Osteoblast (primary cell): Measurements from ENCODE around the gene TMEM236. TPM values are rescaled to one million over a fixed set of nuclear protein-coding genes. Genes with fewer than 3 reads are reported as not detected.

Experiments
- DNase-seq: peaks from one replicate; pipeline ENCODE4 v3.0.0; 2011; ENCODE audit warnings: low spot score, mixed read lengths; ENCODE audit not compliant: insufficient read length; ENCODE audit errors: missing footprints
- H2AFZ ChIP-seq: 2 replicates; pipeline ENCODE4 v1.6.0; 2011; ENCODE audit warnings: mild to moderate bottlenecking, low read length
- H3K27ac ChIP-seq: 2 replicates; pipeline ENCODE4 v1.5.1; 2011; ENCODE audit warnings: mild to moderate bottlenecking, low read depth, low read length, moderate library complexity
- H3K27me3 ChIP-seq: 2 replicates; pipeline ENCODE4 v1.6.0; 2012; ENCODE audit warnings: mild to moderate bottlenecking, control low read depth, inconsistent platforms, low read length, moderate library complexity; ENCODE audit not compliant: insufficient read depth
- H3K36me3 ChIP-seq: 2 replicates; pipeline ENCODE4 v1.5.1; 2011; ENCODE audit warnings: mild to moderate bottlenecking, low read length, control low read depth, moderate library complexity; ENCODE audit not compliant: insufficient read depth
- H3K4me1 ChIP-seq: 2 replicates; pipeline ENCODE4 v1.5.1; 2011; ENCODE audit warnings: mild to moderate bottlenecking, low read length, control low read depth, moderate library complexity; ENCODE audit not compliant: insufficient read depth
- H3K4me2 ChIP-seq: 2 replicates; pipeline ENCODE4 v1.6.0; 2011; ENCODE audit warnings: mild to moderate bottlenecking, low read length; ENCODE audit not compliant: insufficient read depth
- H3K4me3 ChIP-seq: fragments of 200-600 bp; sonication (generic); 3 replicates; pipeline ENCODE4 v1.5.1; 2012; ENCODE audit warnings: mild to moderate bottlenecking, low read length, inconsistent platforms; ENCODE audit not compliant: insufficient read depth
- H3K79me2 ChIP-seq: 2 replicates; pipeline ENCODE4 v1.6.0; 2012; ENCODE audit warnings: mild to moderate bottlenecking, low read length, control low read depth, inconsistent platforms; ENCODE audit not compliant: insufficient read depth
- H3K9me3 ChIP-seq: 2 replicates; pipeline ENCODE4 v1.5.1; 2011; ENCODE audit warnings: low read depth, low read length, control low read depth
- H4K20me1 ChIP-seq: 2 replicates; pipeline ENCODE4 v1.6.0; 2012; ENCODE audit warnings: mild to moderate bottlenecking, low read length, control low read depth; ENCODE audit not compliant: insufficient read depth
- CTCF ChIP-seq: IDR thresholded peaks from 2 replicates; pipeline ENCODE4 v1.5.1; 2011; ENCODE audit warnings: mild to moderate bottlenecking, low read depth, low read length, moderate library complexity; ENCODE audit errors: extremely low read depth
- total RNA-seq: library from RNA; depleted of rRNA; stranded (reverse); fragments of >200 nt; gene quantifications from 2 replicates; pipeline ENCODE4 v1.2.3, GENCODE V29; 2012

Gene TMEM236
- total RNA-seq, 1 donor = under 0.01 TPM

- Histone ChIP-seq H3K4me1 (no peaks in the 10 kb centered on the region), H3K9me3 (no peaks in the 10 kb centered on the region), H3K36me3 (no peaks in the 10 kb centered on the region), H3K4me2 (no peak overlapping the region), H3K4me3 (no peak overlapping the region), H2AFZ (no peak overlapping the region), H4K20me1 (no peaks in the 10 kb centered on the region), H3K27me3 (no peaks in the 10 kb centered on the region), H3K79me2 (no peaks in the 10 kb centered on the region), H3K27ac (no peak overlapping the region)
- no peak for TF ChIP-seq CTCF
- no peak for DNase-seq
Observed at GRCh38 chr10:17730667-17731066, 21.3 kb upstream of the TMEM236 start.

- Histone ChIP-seq H3K9me3 (no peaks in the 10 kb centered on the region), H3K4me3 (no peak overlapping the region), H3K36me3 (no peaks in the 10 kb centered on the region), H3K79me2 (no peaks in the 10 kb centered on the region), H2AFZ (no peak overlapping the region), H4K20me1 (no peaks in the 10 kb centered on the region), H3K4me1 (no peaks in the 10 kb centered on the region), H3K27me3 (no peaks in the 10 kb centered on the region), H3K27ac (no peak overlapping the region), H3K4me2 (no peak overlapping the region)
- no peak for TF ChIP-seq CTCF
- DNase-seq = peak; percentile 22
Observed at GRCh38 chr10:17731331-17732020, 20.5 kb upstream of the TMEM236 start.

GRCh38 chr10:17733620-17734019, 18.4 kb upstream of the TMEM236 start:
- no peaks in the 10 kb centered on the region for H3K79me2 ChIP-seq
- no peaks in the 10 kb centered on the region for H3K9me3 ChIP-seq
- no peaks in the 10 kb centered on the region for H3K36me3 ChIP-seq
- no peak for DNase-seq
- no peak overlapping the region for H3K4me2 ChIP-seq
- H3K27me3 ChIP-seq = no peaks in the 10 kb centered on the region
- H3K27ac ChIP-seq = no peak overlapping the region
- no peak overlapping the region for H3K4me3 ChIP-seq
- no peak for TF ChIP-seq CTCF
- H2AFZ ChIP-seq = no peak overlapping the region
- no peaks in the 10 kb centered on the region for H4K20me1 ChIP-seq
- no peaks in the 10 kb centered on the region for H3K4me1 ChIP-seq

GRCh38 chr10:17734432-17735080, 17.4 kb upstream of the TMEM236 start:
- Histone ChIP-seq H2AFZ (no peak overlapping the region), H3K4me2 (no peak overlapping the region), H3K4me3 (no peak overlapping the region), H3K4me1 (no peaks in the 10 kb centered on the region), H3K27ac (no peak overlapping the region), H4K20me1 (no peaks in the 10 kb centered on the region), H3K36me3 (no peaks in the 10 kb centered on the region), H3K27me3 (no peaks in the 10 kb centered on the region), H3K9me3 (no peaks in the 10 kb centered on the region), H3K79me2 (no peaks in the 10 kb centered on the region)
- no peak for DNase-seq
- no peak for TF ChIP-seq CTCF
